ENCODE measurements around the gene SMIM43.

The SMIM43 gene

GRCh38 chr4:121764702-121765367, at the start of gene SMIM43:
Gene SMIM43 (minus strand): TSS chr4:121765164. CDS start chr4:121765105, 59 bp downstream.
- DNase-seq (ENCODE audit: low read depth in 2 of 2): no peak

GRCh38 chr4:121814756-121815155, 49.8 kb upstream of the SMIM43 start:
- no peak for DNase-seq (ENCODE audit: low read depth in 2 of 2)

DNA sequence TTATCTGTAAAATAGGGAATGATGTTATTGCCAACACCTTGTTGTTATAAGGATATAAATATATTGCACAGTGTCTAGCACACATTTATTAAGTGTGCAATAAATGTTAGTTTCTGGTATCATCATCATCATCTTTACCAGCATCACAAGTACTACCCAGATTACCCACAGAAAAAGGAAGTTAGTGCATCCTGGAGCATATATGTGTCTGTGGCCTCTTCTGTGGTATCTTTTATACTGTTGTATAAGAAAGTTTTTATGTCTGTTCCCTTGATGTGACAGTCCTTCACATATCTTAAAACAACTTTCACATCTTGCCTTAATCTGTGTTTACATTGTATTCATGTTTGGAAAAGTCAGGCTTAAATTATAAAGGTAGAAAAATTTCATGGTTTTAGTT, 46.2 kb upstream of the SMIM43 start:
- no peak for DNase-seq (ENCODE audit: low read depth in 2 of 2)

DNA sequence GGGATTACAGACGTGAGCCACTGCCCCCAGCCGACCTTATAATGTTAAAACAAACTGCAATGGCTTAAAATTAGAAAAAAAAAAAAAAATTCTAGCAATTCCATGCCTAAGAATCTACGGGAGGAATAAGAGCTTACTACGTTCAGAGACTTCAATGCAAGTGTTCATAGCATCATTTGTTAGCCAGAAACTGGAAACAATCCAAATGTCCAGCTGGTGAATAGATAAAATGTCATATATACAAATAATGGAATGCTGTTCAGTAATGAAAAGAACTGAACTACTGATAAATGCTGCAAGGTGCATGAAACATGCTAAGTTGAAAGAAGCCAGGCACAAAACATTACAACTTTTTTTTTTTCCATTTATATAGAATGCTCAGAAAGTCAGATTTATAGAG, 41.4 kb upstream of the SMIM43 start:
- DNase-seq (ENCODE audit: low read depth in 2 of 2): no peak

DNA sequence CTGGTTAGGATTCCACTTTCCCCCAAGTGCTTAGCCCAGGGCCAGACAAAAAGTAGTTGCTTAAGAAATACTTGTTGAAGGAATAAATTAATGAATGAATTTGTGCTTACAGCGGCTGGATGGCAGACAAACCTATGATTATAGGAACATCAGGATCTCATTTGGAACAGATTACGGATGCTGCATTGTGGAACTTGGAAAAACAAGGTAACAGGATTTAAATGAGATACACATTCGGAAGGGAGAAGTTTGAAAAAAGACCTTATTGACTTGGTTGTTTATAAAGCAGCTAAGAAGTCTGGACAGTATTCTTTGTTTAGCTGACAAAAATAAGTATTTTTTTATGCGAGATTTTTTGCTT, 36.7 kb upstream of the SMIM43 start:
- no peak for DNase-seq (ENCODE audit: low read depth in 2 of 2)

DNA sequence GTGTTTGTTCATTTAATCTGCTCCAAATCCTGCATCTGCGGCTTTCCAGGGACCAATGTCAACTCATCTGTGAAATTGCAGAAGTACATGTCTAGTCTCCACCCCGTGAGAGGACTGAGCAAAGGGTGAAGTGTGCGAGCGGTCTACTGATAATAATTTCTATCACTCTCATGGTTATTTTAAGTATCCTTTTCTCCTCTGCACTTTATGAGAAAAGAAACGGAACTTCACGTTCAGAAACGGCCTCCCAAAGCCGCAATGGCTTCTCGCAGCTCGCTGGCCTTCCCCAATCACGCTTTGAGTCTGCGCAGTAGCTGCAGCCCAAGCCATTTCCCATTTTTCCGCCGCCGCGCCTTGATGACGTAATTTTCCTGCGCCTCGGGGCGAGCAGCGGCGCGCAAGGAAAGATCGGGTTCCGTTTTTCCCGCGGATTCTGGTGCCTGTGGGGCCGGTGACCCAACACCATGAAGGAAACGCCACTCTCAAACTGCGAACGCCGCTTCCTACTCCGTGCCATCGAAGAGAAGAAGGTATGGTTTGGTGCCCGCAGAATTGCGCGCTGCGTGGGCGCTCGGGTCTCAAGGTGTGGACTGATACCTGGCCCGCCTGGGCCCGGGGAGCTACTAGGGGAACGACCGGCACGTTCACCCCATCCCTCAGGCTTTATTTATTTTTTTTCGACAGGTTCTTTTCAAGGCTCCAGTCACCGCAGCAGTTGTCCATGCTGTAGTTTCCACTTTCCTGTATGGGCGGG, 36.2 kb upstream of the SMIM43 start, which contains the start of gene EXOSC9:
EXOSC9 (plus strand) TSS at position 363 of the 754 bp plus-strand sequence; CDS start at position 465, 102 bp downstream.
- DNase-seq (ENCODE audit: low read depth in 2 of 2): peak; percentile 85 to 88

- no peak for DNase-seq (ENCODE audit: low read depth in 2 of 2)
Measured at GRCh38 chr4:121800638-121800960, 35.6 kb upstream of the SMIM43 start.

DNA sequence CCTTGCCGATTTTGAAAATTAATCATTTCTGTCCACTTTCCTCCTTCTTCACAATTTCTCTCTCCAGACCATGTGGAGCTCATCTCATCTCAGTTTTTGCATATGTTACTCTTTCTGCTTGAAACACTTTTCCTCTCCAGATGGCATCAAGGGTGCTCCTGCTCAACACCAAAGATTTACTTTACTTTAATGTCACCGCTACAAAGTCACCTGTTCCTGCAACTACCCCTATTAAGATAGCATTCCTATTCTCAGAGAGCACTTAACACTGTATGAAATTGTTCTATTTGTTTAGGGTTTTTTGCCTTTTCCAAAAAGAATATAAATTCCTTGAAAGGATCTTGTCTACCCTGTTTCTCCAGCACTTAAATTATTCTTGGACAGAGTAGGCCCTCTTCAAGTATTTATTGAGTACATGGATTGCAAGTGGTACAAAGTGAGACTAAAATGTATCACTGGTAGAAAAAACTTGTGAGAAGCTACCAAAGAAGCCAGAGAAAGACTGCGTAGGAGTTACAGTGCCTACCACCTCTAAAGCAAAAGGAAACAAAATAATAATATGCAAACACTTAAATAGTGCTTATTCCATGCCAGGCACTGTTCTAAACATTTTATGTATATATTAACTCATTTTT, 35.0 kb upstream of the SMIM43 start:
- DNase-seq (ENCODE audit: low read depth in 2 of 2): no peak

GRCh38 chr4:121799208-121799823, 34.4 kb upstream of the SMIM43 start:
- no peak for DNase-seq (ENCODE audit: low read depth in 2 of 2)

DNA sequence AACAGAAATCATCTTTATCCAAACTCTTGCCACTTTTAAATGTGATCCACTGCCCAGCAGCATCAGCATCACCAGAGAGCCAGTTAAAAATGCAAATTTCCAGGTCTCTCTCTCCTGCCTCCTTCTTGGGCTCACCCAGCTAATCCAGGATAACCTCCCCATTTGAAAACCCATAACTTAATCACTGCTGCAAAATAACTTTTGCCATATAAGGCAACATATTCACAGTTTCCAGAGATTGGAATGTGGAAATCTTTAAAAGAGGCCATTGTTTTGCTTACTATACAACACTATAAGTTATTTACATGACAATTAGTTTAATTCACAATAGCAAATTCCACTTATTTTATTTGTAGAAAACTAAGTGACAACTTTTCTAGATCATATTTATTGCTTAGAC, 31.3 kb upstream of the SMIM43 start:
- no peak for DNase-seq (ENCODE audit: low read depth in 2 of 2)

- no peak for DNase-seq (ENCODE audit: low read depth in 2 of 2)
Measured at GRCh38 chr4:121794505-121795188, 29.7 kb upstream of the SMIM43 start.

GRCh38 chr4:121792966-121793365, 28.0 kb upstream of the SMIM43 start:
- no peak for DNase-seq (ENCODE audit: low read depth in 2 of 2)

- no peak for DNase-seq (ENCODE audit: low read depth in 2 of 2)
Measured at GRCh38 chr4:121791481-121791880, 26.5 kb upstream of the SMIM43 start.

DNA sequence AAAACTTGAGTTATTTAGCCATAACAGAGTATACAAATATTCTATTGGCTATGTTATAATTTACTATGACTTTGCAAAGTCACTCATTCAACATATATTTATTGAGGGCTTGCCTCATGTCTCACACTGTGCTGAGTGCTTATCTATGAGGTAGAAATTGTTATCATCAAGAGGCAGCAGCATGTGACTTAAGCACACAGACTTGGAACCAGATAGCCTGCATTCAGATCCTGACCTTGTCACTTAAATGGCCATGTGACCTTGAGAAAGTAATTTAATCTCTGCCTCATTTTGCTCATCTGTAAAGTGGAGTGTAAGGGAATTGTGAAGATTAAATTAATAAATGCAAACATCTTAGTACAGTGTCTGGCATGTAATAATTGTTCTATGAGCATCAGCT, 26.0 kb upstream of the SMIM43 start:
- no peak for DNase-seq (ENCODE audit: low read depth in 2 of 2)

- no peak for DNase-seq (ENCODE audit: low read depth in 2 of 2)
Measured at GRCh38 chr4:121789960-121790829, 25.2 kb upstream of the SMIM43 start.

GRCh38 chr4:121789455-121789854, 24.5 kb upstream of the SMIM43 start:
- no peak for DNase-seq (ENCODE audit: low read depth in 2 of 2)

- no peak for DNase-seq (ENCODE audit: low read depth in 2 of 2)
Measured at GRCh38 chr4:121788896-121789295, 23.9 kb upstream of the SMIM43 start.

GRCh38 chr4:121786221-121786620, 21.3 kb upstream of the SMIM43 start:
- no peak for DNase-seq (ENCODE audit: low read depth in 2 of 2)

DNA sequence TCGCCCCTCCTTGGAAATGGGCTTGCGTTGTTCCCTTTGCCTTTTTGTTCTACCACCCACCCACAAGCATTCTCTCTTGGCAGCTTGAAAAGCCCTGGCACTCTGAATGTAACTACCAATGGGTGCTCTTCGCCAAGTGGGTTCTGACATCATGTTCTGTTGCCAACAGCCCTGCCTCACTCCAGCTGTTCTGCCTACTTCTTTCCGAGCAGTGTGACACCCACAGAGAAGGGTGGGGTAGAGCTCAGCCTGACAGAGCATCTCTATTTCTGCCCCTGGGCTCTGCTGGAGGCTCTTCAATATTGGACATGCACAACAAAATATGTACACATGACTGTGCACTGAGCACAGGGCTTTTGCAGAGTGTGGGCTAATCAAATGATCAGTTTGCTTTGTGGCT, 20.5 kb upstream of the SMIM43 start:
- DNase-seq (ENCODE audit: low read depth in 2 of 2): no peak

GRCh38 chr4:121784975-121785374, 20.0 kb upstream of the SMIM43 start:
- DNase-seq (ENCODE audit: low read depth in 2 of 2): no peak

DNA sequence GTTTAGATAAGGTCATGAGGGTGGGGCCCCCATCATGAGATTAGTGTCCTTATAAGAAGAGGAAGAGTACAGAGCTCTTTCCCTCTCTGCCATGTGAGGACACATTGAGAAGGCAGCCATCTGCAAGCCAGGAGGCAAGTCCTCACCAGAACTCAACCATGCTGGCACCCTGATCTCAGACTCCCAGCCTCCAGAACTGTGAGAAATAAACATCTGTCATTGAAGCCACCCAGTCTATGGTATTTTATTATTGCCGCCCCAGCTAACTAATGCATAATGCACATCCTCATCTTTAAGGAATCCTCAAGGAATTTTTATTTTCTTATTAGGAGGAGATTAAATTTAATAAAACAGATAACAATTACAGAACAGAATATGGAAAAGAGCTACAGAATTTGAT, 19.4 kb upstream of the SMIM43 start:
- DNase-seq (ENCODE audit: low read depth in 2 of 2): no peak

Data from stimulated activated CD8-positive, alpha-beta memory T cell treated with anti-CD3 and anti-CD28 coated beads, Interleukin-7, amount 100 ng/mL, for 4 hours (primary cell).